ENCODE measurements around the gene GP1BB. TPM values are rescaled to one million over a fixed set of nuclear protein-coding genes. Genes with fewer than 3 reads are reported as not detected.
A peak's percentile ranks its signal among the peaks of the same experiment; 100 is the strongest.

The GP1BB gene
- total RNA-seq, 1 donor from 2014 or later = not detected

DNA sequence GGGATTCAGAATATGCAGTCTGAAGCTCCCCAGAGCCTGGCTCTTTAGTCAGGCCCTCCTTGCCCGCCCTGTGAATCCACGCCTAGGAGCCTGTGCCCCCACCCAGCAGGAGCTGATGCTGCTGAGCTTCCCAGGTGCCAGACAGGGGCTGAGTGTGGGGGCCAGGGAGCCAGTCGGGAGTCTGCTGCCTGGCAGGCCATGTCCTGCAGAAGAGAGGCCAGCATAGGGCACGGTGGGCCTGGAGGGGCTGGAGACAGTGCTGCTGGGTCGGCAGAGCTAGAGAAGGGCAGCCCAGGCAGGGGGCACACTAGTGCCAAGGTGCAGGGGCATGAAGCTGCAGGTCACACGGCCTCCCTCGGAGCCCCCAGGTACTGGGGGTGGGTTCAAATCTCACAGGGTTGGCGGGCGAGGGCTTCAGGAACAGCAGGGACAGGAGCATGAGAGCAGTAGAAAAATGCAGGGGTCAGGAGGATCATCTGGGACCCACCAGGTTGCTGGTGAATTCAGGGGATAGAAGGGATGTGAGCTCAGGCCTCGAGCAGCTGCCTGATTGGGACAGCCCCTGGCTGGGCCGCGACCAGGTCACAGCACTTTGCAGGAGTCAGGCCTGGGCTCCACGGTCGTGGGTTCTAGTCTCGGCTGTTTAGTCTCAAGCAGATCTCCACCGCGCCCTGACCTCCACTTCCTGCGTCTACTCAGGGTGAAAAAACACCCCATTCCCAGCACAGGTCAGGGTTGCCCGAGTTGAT lies 13.1 kb upstream of the GP1BB start:
- intact Hi-C loops (cut with micrococcal nuclease) = no loop called here
- DNase-seq (no peak), ATAC-seq (no peak)

DNA sequence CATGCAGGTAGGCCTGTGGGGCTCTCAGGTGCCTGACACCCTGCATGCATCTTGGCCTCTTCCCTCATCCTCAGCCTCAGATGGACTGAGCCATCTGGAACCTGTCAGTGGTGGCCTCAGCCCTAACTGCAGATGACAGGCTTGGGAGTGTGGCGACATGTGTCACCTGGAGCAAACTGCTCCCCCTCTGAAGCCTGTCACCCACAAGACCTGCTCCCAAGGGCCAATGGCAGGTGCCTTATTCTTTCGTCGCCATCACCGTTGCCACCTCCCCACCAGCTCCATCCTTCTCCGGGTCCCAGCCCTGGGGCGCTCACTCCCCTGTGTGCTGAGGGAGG lies 12.6 kb upstream of the GP1BB start:
- ATAC-seq (no peak), DNase-seq (no peak)
- intact Hi-C loops (cut with micrococcal nuclease) = no loop called here

DNA sequence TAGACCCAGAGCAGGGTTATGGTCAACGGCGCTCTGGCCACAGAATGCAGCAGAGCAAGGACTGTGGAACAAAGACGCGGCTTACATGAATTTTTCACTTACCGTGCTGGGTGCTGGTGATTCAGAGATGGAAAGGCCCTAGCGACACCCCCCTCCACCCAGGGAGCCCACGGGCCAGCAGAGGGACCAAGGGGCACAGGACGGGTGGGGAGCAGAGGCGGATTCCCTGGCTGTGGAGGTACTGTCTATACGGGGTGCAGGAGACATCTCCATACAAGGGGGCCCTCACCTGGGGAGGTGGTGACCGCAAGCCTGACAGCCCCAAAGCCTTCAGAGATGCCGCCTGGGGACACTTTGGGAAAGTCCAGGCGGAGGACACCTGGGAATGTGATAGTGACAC lies 10.1 kb upstream of the GP1BB start:
- no peak for ATAC-seq
- DNase-seq = no peak
- intact Hi-C loops (cut with micrococcal nuclease) = no loop called here

DNA sequence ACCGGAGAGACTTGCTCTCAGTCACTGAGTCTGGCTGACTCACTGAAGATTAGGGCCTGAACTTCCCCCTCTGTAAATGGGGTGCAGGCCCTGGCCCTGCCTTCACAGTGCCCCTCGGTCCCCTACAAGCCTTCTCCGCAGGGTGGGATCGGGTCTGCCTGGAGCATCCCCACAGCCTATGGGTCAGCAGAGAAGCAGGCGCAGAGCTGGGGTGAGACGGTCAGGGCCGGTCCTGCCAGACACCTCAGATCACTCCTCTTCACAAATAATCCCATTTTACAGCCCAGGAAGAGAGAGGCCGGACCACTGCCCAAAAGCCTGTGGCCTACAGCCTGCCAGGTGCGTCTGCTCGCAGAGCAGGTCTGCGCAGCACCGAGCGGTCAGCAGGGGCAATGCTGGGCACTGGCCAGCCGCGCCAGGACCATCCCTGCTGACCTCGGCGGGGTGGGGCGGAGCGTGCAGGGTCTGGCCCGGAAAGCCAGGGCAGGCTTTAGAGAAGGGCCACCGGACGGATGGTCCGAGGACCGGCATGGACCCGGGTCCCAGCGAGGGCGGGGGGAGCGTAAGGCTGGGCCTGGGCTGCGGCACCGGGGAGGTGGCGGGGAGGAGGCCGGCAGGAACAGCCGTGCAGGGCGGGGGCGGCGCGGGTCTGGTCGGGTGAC lies 9.6 kb upstream of the GP1BB start:
- peak; percentile 54 for DNase-seq
- no peak for ATAC-seq
- intact Hi-C loops (cut with micrococcal nuclease) = no loop called here

DNA sequence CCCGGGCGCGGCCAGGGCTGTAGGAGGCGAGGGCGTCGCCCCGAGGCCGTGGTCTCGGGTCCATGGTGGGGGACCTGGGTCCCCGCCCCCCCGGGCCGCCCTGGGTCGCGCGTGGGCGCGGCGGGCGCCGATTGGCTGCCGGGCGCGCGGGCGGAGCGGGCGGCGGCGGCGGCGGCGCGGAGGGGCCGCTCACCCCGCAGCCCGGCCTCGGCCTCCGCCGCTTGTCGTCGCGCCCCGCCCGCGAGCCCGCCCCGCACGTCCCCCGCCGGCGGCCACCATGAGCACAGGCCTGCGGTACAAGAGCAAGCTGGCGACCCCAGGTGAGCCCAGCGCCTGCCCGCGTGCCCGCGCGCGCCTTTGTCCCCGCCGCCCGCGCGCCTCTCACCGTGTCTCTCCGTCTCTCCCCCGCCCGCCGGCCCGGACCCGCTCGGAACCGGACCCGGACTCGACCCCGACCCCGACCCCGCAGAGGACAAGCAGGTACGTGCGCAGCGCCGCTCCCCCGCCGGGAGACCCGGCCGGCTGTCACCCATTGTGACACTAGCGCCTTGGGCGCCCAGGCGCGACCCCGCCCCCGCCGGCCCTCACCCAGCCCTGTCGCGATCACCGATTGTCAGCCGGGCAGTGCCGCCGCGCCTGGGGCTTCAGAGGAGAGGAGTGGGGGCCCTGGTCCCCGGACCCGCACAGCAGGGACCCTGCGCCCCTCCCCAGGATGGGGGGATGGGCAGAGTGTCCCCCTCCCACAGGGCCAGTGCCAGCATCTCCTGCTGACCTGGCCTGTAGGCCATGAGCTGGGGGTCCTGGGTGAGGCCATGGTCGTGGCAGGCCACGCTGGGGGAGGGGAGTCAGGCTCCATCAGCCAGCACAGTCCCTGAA lies 8.8 kb upstream of the GP1BB start, which contains the start of gene SEPTIN5:
Gene SEPTIN5 (plus strand): TSS at position 192 of the 876 bp plus-strand sequence. CDS start 86 bp downstream, at position 278.
- DNase-seq (peak; percentile 70), ATAC-seq (no peak)
- intact Hi-C loops (cut with micrococcal nuclease) = no loop called here

GRCh38 chr22:19715188-19715930 lies 8.0 kb upstream of the GP1BB start:
- intact Hi-C loops (cut with micrococcal nuclease) = no loop called here
- no peak for ATAC-seq
- DNase-seq = peak; percentile 22

DNA sequence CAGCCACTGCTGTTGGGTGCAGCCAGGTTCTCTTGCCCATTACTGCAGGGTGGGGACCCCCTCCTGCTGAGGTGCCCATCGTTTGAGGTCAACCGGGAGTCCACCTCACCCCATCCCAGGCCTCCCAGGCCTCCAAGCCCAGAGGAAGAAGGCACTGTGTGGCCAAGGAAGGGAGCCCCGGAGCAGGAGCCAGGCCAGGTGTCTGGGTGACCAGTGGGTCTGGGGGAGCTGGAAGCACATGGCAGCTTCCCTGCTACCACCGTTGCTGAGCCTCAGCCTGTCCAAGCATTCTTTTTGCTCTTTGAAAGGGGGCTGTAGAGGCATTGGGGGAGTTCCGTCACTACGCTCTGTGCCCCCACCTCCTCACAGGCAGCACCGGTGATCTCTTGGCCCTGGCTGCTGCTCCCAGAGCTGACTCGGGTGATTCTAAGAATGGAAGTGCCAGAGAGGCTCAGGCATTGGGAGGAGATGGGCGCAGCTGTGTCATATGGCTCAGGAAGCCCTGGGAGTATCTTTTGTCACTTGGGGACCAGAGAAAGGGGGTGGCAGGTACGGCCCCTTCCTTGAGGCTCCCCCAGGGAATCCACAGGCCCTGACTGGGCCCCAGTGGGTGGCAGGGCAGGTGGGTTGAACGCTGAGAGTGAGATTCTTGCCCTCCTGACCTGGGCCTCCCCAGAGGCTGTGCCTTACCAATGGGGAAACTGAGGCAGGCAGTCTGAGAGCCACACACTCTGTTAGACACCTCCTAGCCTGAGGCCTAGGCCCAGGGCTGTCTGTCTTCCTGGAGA lies 7.1 kb upstream of the GP1BB start:
- intact Hi-C loops (cut with micrococcal nuclease) = no loop called here
- ATAC-seq (no peak), DNase-seq (no peak)

- DNase-seq (peak; percentile 25), ATAC-seq (no peak)
- intact Hi-C loops (cut with micrococcal nuclease) = no loop called here
These were observed 6.6 kb upstream of the GP1BB start for GRCh38 chr22:19716829-19717105.

- no peak for ATAC-seq
- intact Hi-C loops (cut with micrococcal nuclease) = no loop called here
- peak; percentile 27 for DNase-seq
These were observed 6.2 kb upstream of the GP1BB start for GRCh38 chr22:19717181-19717580.

GRCh38 chr22:19717691-19718455 lies 5.5 kb upstream of the GP1BB start:
- intact Hi-C loops (cut with micrococcal nuclease) = no loop called here
- DNase-seq (peak; percentile 92), ATAC-seq (peak; percentile 68)

DNA sequence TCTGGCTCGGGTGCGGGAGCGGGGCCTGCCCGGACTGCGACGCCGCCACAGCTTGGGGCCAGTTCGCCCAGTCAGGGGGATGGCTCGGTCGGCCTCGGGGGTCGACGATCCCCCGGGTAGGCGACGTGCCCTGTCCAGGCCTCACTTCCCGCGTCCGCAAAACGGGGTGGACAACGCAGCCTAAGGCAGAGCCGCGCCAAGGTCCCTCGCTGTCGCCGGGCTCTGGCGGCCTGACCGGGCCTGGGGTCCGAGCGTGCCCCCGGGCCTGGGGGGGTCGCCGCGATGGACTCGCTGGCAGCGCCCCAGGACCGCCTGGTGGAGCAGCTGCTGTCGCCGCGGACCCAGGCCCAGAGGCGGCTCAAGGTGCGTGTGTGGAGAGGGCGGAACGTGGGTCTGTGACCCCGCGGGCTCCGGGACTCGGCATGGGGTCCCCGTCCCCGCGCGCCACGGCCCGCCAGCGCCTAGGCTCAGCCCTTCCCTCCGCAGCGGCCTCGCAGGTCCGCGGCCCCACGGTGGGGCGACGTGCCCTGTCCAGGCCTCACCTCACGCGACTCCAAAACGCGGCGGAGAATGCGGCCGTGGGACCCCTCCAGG lies 4.8 kb upstream of the GP1BB start:
- no peak for DNase-seq
- peak; percentile 0 for ATAC-seq
- intact Hi-C loops (cut with micrococcal nuclease) = no loop called here

DNA sequence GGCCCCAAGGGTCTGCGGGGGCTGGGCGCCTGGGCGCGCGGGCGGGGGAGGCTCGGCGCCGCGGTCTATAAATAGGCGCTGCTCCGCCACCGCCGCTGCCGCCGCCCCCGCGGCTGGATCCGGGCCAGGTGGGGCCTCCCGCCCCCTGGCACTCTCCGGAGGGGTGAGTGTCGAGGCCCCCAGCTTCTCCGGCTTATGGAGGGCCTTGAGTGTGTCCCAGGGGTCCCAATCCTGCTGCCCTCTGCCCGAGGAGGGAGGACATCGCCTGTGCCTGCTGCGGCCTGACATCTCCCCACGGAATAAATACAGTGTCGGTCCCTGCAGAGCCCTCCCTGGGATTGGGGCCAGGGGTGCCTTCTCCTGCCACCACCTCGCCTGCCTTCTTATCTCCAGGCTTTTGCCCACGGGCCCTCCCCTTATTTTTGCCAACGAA lies 4.3 kb upstream of the GP1BB start:
- intact Hi-C loops (cut with micrococcal nuclease) = no loop called here
- DNase-seq = peak; percentile 69

GRCh38 chr22:19719488-19720021 lies 3.8 kb upstream of the GP1BB start:
- intact Hi-C loops (cut with micrococcal nuclease) = no loop called here
- ATAC-seq = no peak
- no peak for DNase-seq

More for the DNA sequence above, 4.3 kb upstream of the GP1BB start:
- peak; percentile 48 for ATAC-seq

DNA sequence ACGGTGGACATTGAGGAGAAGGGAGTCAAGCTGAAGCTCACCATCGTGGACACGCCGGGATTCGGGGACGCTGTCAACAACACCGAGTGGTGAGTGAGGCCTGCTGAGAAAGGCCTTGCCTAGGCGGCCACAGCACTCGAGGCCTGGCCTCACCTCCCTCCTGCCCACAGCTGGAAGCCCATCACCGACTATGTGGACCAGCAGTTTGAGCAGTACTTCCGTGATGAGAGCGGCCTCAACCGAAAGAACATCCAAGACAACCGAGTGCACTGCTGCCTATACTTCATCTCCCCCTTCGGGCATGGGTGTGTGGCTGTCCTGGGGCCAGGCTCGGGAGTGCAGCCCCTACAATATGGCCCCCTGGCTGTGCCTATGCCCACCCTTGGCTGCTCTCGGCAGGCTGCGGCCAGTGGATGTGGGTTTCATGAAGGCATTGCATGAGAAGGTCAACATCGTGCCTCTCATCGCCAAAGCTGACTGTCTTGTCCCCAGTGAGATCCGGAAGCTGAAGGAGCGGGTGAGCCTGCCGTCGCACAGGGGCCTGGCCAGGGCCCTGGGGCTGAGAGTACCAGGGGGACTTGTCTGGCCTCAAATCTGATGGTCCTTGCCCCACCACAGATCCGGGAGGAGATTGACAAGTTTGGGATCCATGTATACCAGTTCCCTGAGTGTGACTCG lies 3.0 kb upstream of the GP1BB start:
- no peak for ATAC-seq
- DNase-seq = peak; percentile 30
- intact Hi-C loops (cut with micrococcal nuclease) = no loop called here

DNA sequence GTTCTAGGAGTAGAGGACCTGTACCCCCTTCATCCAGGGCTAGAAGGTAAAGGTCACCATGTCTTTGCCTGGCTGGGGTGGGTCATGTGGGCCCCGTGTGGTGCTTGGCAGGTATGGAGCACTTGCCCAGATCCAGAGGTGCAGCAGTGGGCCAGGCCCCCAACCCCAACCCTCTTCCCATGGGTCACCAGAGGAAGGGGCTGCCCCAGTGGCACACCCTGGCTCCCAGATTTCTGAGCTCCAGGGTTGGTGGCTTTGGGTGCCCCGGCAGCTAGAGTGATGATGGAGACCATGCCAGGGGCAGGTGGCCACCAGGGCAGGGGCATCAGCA lies 2.4 kb upstream of the GP1BB start:
- intact Hi-C loops (cut with micrococcal nuclease) = no loop called here
- peak; percentile 18 for DNase-seq
- ATAC-seq = no peak

- ATAC-seq = no peak
- intact Hi-C loops (cut with micrococcal nuclease) = no loop called here
- peak; percentile 28 for DNase-seq
These were observed 1.8 kb upstream of the GP1BB start for GRCh38 chr22:19721330-19722177.
